ENCODE results near the gene MIPEP. TPM values are rescaled to one million over a fixed set of nuclear protein-coding genes. Genes with fewer than 3 reads are reported as not detected.

MIPEP gene
- total RNA-seq, 1 donor from 2014 or later, result 15.7 TPM

GRCh38 chr13:23754506-23754905, 134.7 kb downstream of the MIPEP start:
- Mint-ChIP-seq H3K9me3 (ENCODE audit: low read depth) (no peaks in the 10 kb centered on the region), H3K36me3 (ENCODE audit: insufficient read depth) (peaks cover 1% of the 10 kb centered on the region), H3K4me1 (ENCODE audit: low read depth) (peaks cover 25% of the 10 kb centered on the region), H3K27ac (no peak overlapping the region), H3K4me3 (ENCODE audit: low read depth) (no peak overlapping the region), H3K27me3 (peaks cover 2% of the 10 kb centered on the region)
- no peak for DNase-seq (ENCODE audit: low spot score, unreplicated experiment)
- TF ChIP-seq, protein P1, sequence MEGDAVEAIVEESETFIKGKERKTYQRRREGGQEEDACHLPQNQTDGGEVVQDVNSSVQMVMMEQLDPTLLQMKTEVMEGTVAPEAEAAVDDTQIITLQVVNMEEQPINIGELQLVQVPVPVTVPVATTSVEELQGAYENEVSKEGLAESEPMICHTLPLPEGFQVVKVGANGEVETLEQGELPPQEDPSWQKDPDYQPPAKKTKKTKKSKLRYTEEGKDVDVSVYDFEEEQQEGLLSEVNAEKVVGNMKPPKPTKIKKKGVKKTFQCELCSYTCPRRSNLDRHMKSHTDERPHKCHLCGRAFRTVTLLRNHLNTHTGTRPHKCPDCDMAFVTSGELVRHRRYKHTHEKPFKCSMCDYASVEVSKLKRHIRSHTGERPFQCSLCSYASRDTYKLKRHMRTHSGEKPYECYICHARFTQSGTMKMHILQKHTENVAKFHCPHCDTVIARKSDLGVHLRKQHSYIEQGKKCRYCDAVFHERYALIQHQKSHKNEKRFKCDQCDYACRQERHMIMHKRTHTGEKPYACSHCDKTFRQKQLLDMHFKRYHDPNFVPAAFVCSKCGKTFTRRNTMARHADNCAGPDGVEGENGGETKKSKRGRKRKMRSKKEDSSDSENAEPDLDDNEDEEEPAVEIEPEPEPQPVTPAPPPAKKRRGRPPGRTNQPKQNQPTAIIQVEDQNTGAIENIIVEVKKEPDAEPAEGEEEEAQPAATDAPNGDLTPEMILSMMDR (IDR thresholded peaks at IDR 0.05; ENCODE audit: unreplicated experiment), result no peak

GRCh38 chr13:23753458-23753857, 135.7 kb downstream of the MIPEP start:
- peak overlapping the region; percentile 59 for H3K27ac Mint-ChIP-seq
- TF ChIP-seq, protein P1 (IDR thresholded peaks at IDR 0.05; ENCODE audit: unreplicated experiment), result no peak
- H3K4me3 Mint-ChIP-seq (ENCODE audit: low read depth), result no peak overlapping the region
- H3K36me3 Mint-ChIP-seq (ENCODE audit: insufficient read depth), result no peaks in the 10 kb centered on the region
- peaks cover 2% of the 10 kb centered on the region for H3K27me3 Mint-ChIP-seq
- H3K9me3 Mint-ChIP-seq (ENCODE audit: low read depth), result no peaks in the 10 kb centered on the region
- no peak for DNase-seq (ENCODE audit: low spot score, unreplicated experiment)
- peaks cover 34% of the 10 kb centered on the region for H3K4me1 Mint-ChIP-seq (ENCODE audit: low read depth)

DNA sequence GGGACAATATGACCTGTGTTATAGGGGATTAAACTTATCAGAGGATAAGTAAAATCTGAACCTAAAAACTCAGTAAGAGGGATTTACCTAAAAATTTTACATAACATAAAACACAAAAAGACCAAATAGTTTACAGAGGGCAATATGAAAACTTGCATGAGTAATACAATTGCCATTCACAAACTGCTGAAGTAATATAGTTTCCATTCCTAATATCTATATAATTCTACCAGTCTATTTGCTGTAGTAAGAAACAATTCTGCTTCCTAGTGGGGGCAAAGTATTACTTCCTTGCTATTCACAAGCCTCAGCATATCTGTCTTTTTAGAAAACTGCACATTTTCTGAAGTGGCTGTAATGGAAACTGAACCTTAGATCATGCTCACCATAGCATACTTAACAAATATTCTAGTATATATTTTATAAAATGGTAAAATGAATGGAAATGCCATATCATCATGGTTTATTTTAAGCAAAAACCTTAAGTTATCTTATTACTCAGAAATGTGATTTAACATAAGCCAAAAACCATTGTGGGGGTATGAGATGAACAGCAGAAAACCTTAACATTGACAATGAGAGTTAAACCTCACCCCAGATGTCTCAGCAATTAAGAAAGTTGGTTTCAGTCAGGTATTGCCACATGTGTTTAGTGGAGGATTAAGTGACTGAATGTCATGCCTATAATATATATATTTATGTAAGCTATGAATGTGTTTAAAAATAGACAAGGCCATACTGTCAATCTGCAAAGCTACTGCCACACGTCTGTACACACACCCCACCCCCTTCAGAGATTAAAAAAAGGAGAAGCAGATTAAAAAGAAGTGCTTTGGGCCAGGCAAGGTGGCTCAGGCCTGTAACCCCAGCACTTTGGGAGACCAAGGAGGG, 136.8 kb downstream of the MIPEP start:
- Mint-ChIP-seq H3K36me3 (ENCODE audit: insufficient read depth) (no peaks in the 10 kb centered on the region), H3K27me3 (peaks cover 2% of the 10 kb centered on the region), H3K4me3 (ENCODE audit: low read depth) (no peak overlapping the region), H3K27ac (no peak overlapping the region), H3K9me3 (ENCODE audit: low read depth) (no peaks in the 10 kb centered on the region), H3K4me1 (ENCODE audit: low read depth) (peaks cover 38% of the 10 kb centered on the region)
- TF ChIP-seq, protein P1 (IDR thresholded peaks at IDR 0.05; ENCODE audit: unreplicated experiment), result no peak
- DNase-seq (ENCODE audit: low spot score, unreplicated experiment), result no peak

DNA sequence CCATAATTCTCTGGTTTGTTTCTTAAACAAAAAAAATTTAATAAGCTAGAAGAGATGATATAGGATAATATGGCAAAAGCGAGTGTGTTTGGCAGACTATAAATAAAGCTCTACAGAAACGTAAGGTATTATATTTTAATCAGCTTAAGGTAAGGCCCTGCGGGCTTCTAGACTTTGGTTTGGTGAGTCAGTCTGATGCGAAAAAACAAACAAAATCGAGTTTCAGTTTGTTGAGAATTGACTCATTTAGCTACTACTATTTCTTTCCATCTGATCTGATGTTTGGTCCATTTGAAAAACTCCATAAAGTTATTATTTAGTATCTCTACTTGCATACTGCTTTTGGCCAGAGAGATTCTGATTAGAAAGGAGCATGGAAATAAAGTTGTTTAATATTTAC, 138.0 kb downstream of the MIPEP start:
- H3K4me3 Mint-ChIP-seq (ENCODE audit: low read depth), result no peak overlapping the region
- no peaks in the 10 kb centered on the region for H3K9me3 Mint-ChIP-seq (ENCODE audit: low read depth)
- peaks cover 7% of the 10 kb centered on the region for H3K27me3 Mint-ChIP-seq
- DNase-seq (ENCODE audit: low spot score, unreplicated experiment), result no peak
- H3K27ac Mint-ChIP-seq, result no peak overlapping the region
- no peaks in the 10 kb centered on the region for H3K36me3 Mint-ChIP-seq (ENCODE audit: insufficient read depth)
- TF ChIP-seq, protein P1 (IDR thresholded peaks at IDR 0.05; ENCODE audit: unreplicated experiment), result no peak
- peaks cover 38% of the 10 kb centered on the region for H3K4me1 Mint-ChIP-seq (ENCODE audit: low read depth)

DNA sequence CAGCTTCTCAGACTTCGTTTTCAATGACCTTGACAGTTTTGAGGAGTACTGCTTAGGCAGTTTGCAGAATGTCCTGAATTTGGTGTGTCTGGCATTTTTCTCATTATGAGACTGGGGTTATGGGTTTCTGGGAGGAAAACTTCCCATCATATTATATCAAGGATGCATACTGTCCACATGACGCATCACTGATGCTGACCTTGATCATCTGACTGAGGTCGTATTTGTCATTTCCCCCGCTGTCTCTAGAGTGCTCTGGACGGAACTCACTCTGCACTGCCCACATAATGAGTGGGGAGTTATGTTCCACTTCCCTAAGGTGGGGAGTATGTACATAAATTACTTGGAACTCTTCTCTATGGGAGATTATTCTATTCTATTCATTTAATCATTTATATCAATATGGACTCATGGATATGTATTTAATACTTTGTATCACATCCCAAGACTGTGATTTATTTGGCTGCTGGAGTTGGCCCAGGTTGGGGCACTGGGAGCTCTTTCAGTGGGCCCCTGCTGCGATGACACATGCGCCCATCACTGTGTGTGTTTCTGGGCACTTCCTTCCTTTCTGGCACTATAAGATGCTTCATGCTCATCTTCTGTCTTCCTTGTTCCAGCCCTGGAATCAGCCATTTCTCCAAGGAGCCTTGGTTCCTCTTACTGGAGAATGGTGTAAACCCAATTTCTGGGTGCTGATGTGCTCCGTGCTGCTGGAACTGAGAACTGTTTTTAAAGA, 138.6 kb downstream of the MIPEP start:
- Mint-ChIP-seq H3K27me3 (peaks cover 7% of the 10 kb centered on the region), H3K4me3 (ENCODE audit: low read depth) (no peak overlapping the region), H3K4me1 (ENCODE audit: low read depth) (peaks cover 38% of the 10 kb centered on the region), H3K36me3 (ENCODE audit: insufficient read depth) (no peaks in the 10 kb centered on the region), H3K9me3 (ENCODE audit: low read depth) (no peaks in the 10 kb centered on the region), H3K27ac (no peak overlapping the region)
- TF ChIP-seq, protein P1 (IDR thresholded peaks at IDR 0.05; ENCODE audit: unreplicated experiment), result no peak
- DNase-seq (ENCODE audit: low spot score, unreplicated experiment), result no peak

All from progenitor cell of endocrine pancreas (in vitro differentiated cells).